HG02973 (cell line): ENCODE results near the gene GCNA.
"Not testable (repeated sequence)": the region's sequence is repeated elsewhere in the genome, so short reads cannot be mapped to it uniquely, and the experiment has no call there.

Source experiments
- ATAC-seq: cut with Tn5 transposase; IDR thresholded peaks from one replicate; pipeline ENCODE4 v1.9.1; 2021; ENCODE audit warnings: moderate library complexity; ENCODE audit not compliant: unreplicated experiment

Gene GCNA

DNA sequence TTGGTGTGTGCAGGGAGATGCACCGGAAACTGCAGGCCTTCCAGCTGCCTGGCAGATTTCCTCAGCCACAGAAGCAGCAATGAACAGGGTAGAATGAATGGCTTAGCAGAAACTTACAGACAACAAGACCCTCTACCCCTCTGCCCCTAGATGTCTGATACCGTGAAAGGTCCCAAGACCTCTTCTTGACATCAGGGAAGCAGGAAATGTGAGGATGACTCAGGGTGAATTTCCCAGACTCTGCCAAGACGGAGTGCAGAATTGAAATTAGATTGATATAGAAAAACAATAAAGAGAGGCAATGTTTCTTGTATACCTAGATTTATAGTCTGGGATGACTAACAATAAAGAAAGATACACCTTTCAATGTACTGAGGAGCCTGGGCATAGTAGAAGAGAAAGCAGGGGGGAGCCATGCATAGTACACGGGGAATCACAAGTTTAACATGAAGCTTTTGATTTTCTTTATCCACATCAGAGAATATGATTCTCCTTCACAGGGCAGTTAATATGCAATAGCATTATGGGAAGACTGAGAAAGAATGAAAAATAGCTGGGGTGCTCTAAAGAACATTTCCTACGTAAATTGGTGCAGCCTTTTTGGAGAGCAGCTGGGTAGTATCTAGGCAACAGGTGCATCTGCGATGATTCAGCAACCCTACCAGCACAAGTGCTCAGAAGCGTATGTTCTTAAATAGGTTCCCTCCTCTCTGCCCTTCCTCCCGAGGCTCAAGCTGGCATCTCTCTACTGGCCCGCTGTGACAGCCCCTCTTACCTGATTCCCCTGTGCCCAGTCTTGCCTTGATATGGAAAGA lies 58.4 kb downstream of the GCNA start:
- no peak for ATAC-seq

- no peak for ATAC-seq
These were observed 59.0 kb downstream of the GCNA start for GRCh38 chrX:71637253-71637618.

- no peak for ATAC-seq
These were observed 59.6 kb downstream of the GCNA start for GRCh38 chrX:71637848-71638247.

- no peak for ATAC-seq
These were observed 60.2 kb downstream of the GCNA start for GRCh38 chrX:71638409-71638808.

- no peak for ATAC-seq
These were observed 61.8 kb downstream of the GCNA start for GRCh38 chrX:71640002-71640401.

DNA sequence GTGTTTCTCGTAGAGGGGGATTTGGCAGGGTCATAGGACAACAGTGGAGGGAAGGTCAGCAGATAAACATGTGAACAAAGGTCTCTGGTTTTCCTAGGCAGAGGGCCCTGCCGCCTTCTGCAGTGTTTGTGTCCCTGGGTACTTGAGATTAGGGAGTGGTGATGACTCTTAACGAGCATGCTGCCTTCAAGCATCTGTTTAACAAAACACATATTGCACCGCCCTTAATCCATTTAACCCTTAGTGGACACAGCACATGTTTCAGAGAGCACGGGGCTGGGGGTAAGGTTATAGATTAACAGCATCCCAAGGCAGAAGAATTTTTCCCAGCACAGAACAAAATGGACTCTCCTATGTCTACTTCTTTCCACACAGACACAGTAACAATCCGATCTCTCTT lies 66.2 kb downstream of the GCNA start:
- not testable (repeated sequence) for ATAC-seq

GRCh38 chrX:71650333-71650969 lies 72.2 kb downstream of the GCNA start:
- peak; percentile 79 for ATAC-seq

- ATAC-seq, result no peak
These were observed 74.2 kb downstream of the GCNA start for GRCh38 chrX:71652405-71652804.

DNA sequence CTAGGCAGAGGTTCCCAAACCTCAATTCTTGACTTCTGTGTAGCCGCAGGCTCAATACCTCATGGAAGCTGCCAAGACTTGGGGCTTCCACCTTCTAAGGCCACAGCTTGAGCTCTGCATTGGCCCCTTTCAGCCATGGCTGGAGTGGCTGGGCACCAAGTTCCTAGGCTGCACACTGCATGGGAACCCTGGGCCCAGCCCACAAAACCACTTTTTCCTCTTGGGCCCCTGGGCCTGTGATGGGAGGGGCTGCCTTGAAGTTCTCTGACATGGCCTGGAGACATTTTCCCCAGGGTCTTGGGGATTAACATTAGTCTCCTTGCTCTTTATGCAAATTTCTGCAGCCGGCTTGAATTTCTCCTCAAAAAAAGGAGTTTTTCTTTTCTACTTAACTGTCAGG lies 75.1 kb downstream of the GCNA start:
- no peak for ATAC-seq

DNA sequence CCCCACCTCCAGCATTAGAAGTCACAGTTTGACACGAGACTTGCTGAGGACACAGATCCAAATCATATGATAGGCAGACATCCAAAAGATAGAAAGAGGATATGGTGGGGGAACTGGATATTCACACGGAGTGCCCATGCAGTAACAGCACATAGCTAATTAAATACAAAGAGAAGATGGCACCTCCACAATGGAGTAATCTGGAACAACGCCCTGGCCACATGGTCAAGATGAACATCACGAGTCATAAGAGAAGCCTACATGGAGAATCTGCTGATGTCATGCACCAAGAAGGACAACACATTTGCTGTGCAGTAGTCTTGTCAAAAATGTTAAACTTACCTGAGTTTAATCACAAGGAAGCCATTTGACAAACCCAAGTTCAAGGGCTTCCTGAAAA lies 79.0 kb downstream of the GCNA start:
- no peak for ATAC-seq

- ATAC-seq, result no peak
These were observed 81.1 kb downstream of the GCNA start for GRCh38 chrX:71659342-71659741.

DNA sequence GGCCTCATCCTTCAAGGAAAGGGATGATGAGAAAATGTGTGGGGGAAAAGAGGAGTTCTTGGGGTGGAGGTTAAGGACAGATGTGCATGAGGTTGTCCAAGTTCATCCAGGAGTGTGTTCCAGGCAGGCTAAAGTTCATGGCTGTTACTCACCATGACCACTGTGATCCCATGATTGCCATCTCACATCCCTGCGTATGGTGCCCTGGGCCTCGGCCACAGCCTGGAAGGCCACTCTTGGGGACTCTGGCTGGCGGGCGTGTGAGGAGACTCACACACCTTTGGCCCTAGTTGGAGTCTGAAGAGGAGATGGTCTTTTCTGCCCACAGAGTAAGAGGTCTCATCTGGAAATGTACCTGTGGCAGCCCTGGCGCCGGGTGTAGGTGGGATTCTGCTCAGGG lies 81.7 kb downstream of the GCNA start:
- no peak for ATAC-seq

DNA sequence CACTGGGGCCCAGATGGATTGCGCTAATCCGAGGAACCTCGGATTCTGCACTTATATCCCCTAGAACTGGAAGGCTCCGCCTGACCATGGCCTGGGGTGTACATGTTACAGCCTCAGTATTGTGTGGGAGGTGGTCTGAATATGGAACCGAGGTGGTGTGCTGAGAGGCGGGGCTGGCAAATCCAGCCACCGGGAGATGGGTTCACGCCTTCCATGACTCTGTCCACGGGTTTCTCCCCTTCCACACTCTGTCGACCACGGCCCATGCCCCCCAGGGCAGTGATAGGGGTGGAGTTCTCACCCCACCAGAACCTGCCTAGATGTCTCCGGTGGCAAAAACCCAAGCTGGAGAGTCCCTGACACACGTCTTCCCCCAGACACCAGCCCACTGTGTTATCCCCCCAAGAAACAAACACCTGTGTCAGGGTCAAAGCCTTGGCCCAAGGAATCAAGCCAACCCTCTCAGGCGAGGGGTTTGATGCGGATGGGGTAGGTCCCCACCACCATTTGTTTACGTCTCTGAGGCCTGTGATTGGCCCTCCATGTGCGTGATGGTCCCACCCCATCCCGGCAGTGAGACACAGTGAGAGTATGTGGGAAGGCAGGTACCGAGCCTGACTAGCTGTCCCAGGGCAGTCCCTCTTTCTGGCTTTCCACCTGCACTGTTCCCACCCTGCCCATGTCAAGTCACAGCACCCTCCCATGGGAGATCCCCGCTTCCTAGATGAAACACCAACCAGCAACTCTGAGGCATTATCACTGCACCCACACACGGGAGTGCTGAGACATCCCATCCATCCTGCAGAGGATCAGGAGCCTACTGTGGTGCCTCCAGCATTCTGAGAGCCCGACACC lies 82.6 kb downstream of the GCNA start:
- ATAC-seq, result no peak

- ATAC-seq, result no peak
These were observed 83.7 kb downstream of the GCNA start for GRCh38 chrX:71661919-71662318.

DNA sequence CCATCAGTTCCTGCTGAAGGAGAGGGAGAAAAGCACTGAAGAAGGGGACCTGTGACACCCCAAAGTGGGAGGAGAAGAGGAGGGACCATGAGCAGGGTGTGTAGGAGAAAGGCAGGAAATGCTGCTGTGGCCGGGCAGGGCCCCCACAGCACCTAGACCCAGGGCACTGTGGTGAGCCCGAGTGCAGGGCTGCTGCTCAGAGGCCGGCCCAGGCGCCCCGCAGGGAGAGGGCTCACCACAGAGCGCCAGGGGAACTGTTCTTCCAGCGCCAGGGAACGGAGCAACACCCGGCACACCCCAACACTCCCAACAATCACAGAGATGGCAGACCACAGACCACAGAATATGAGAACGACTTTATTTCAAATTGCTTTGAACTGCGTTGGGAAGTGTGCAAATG lies 84.4 kb downstream of the GCNA start:
- ATAC-seq, result not testable (repeated sequence)
